AG10803 (cell line): ENCODE results near the gene EXOC7.
A peak's percentile ranks its signal among the peaks of the same experiment; 100 is the strongest.

ENCODE experiments used
- DNase-seq: peaks from one replicate; pipeline ENCODE4 v3.0.0; 2010; ENCODE audit warnings: low read depth
- H3K4me3 ChIP-seq: 2 replicates; pipeline ENCODE4 v1.5.1; 2011; ENCODE audit warnings: mild to moderate bottlenecking, low read length, control low read depth
- TF ChIP-seq, protein P1 (sequence below): conservative IDR thresholded peaks from 2 replicates; pipeline ENCODE4 v1.5.1; 2011; ENCODE audit warnings: mild to moderate bottlenecking, low read length, control low read depth, inconsistent platforms

Gene EXOC7

DNA sequence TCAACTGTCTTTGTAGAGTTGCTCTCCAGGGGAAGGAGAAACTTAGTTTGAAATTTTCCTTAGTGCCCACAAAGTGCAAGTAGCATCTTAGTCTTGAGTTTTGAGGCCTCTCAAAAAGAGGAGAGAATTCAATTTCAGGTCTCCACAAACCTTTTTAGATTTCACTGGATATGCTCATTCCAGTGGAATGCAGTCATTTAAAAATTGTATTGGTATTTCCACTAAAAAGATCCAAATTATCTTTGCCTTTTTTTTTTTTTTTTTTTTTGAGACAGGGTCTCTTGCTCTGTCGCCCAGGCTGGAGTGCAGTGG lies 44.4 kb upstream of the EXOC7 start:
- TF ChIP-seq, protein P1, sequence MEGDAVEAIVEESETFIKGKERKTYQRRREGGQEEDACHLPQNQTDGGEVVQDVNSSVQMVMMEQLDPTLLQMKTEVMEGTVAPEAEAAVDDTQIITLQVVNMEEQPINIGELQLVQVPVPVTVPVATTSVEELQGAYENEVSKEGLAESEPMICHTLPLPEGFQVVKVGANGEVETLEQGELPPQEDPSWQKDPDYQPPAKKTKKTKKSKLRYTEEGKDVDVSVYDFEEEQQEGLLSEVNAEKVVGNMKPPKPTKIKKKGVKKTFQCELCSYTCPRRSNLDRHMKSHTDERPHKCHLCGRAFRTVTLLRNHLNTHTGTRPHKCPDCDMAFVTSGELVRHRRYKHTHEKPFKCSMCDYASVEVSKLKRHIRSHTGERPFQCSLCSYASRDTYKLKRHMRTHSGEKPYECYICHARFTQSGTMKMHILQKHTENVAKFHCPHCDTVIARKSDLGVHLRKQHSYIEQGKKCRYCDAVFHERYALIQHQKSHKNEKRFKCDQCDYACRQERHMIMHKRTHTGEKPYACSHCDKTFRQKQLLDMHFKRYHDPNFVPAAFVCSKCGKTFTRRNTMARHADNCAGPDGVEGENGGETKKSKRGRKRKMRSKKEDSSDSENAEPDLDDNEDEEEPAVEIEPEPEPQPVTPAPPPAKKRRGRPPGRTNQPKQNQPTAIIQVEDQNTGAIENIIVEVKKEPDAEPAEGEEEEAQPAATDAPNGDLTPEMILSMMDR: no peak

DNA sequence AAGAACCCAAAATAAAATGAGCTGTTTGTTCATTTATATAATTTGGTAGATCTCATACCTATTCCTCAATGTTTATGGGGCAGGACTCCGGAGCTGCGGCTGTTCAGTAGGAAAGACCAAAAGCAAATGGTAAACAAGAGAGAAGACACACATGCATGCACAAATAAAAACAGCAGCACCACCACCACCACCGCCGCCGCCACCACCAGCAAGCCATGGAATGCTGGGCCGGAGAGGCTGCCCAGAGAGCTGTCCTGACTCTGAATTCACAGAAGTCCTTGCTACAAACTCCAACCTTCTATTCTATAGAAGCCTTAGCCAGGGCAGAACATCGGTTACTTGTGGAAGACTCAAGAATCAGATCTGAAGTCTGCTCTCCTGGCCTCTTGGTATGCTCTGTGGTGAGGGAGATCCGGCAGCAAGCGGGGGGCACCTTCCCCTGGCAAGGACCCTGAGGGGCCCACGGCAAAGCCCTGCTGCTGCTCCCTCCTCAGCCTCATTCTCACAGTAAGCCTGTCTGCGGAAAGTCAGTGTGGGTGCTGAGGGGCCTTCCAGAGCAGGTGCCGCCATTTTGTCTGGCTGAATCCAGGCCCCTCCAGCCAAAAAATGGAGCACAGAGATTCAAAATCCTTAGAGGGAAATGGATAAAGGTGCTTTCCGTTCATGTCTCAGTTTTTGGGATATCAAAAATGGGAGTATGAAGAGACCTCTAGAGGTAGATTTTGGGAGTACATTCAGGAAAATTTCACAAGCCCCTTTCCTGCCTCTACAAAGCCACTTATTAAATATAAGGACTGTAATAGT lies 43.8 kb upstream of the EXOC7 start:
- H3K4me3 ChIP-seq: no peak overlapping the region
- DNase-seq: peak; percentile 31
- TF ChIP-seq, protein P1: peak; percentile 68

More for the DNA sequence above, 44.4 kb upstream of the EXOC7 start:
- no peak overlapping the region for H3K4me3 ChIP-seq
- no peak for DNase-seq

DNA sequence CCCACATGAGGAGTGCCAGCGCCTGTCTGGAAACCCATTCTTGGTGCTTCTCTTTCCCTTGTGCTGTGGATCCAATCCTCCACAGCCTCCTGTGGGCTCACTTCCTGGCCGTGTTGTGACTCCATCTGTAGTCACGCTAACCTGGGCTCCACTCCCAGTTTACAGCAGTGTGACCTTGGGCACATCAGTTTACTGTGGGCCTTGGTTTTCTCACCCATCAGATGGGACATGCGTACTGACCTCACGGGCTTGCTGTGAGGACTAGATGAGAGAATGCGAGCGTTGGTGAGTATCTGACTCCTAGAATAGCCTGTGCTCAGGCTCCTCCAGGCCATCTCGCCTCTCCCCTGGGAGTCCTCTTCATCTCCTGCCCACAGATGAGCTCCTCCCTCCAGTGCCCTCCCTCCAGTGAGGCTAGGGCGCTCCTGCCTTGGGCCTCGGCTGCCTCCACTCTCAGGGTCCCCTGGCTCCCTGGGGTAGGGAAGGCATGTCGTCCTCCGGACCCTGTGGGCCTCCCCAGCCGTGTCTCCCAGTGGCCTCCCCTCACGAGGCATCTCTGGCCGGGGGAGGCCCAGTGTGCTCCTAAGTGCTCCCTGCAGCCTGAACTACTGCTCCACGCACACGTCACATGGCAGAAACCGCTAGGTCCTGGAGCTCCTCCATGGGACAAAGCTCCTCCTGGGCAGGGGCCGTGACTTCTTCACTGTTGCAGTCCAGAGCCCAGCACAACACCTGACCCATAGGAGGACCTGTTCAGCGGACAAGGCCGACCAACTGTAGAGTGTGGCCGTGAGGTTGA lies 42.7 kb upstream of the EXOC7 start:
- TF ChIP-seq, protein P1: no peak
- H3K4me3 ChIP-seq: no peak overlapping the region

DNA sequence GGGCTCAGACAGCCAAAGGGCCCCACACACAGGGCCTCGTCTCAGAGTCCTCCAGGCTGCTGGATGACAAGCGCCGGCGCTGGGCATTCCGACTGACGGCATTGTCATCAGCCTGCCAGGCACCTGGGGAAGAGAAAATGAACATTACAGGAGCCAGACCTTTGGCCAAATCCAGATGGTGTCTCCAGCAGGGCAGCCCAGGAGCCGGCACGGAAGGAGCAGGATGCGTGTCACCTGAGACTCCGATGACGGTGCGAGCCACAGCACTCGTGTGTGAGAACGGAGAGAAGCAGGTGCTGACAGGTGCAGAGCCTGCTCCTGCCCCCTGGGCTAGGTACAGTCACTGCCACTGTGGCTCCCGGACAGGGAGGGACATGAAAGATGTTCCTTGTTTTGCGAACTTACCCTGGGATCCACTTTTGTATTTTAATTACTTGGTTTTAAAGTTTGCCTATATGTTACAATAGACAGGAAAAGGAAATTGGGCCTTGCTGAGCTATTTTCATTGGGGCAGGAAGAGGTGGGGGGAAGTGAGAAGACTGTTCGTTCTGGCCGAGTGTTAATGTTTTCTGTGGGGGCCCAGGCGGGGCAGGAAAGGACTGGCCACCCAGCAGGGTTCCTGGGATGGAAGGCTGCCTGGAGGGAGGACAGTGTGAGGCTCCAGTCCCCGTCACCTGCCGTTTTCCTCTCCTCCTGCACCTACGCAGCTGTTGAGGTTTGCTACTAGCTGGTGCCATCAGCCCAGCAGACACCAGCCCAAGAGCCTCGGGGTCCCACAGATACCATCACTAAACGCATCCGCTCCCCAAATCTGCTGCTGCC lies 41.9 kb upstream of the EXOC7 start:
- no peak overlapping the region for H3K4me3 ChIP-seq
- DNase-seq: no peak
- TF ChIP-seq, protein P1: no peak

More for the DNA sequence above, 42.7 kb upstream of the EXOC7 start:
- DNase-seq: no peak

- TF ChIP-seq, protein P1: no peak
- H3K4me3 ChIP-seq: no peak overlapping the region
- DNase-seq: no peak
These were observed 39.0 kb upstream of the EXOC7 start for GRCh38 chr17:76142585-76143041.

DNA sequence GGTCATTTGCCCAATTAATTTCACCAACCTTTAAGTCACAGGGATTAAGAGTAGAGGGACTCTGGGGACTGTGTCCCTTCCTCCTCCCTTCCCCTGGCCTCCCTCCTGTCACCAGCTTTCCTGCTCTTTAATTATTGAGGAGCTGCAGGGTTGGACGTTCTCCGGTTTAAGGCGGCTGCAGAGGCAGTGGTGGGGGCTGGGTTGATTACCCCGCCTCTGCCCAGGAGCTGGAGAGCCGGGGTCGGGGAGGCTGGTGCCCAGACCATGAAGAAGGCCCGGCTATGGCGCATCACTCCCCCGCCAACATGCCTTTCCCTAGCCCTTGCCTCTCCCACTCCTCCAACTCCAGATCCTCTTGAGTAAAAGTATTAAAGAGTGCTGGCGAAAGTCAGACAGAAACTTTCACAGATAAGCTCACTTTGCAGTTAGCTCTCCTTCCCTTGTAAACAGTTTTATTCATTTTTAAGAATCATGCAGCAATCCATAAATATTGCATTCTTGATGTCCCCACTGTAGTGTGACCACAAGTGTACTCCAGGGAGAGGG lies 38.5 kb upstream of the EXOC7 start:
- TF ChIP-seq, protein P1: no peak
- H3K4me3 ChIP-seq: no peak overlapping the region
- DNase-seq: no peak
